GM21825 (cell line): ENCODE data around the gene GCN1.
"Not testable (repeated sequence)": the region's sequence is repeated elsewhere in the genome, so short reads cannot be mapped to it uniquely, and the experiment has no call there.

Experiments
- ATAC-seq: cut with Tn5 transposase; IDR thresholded peaks from one replicate; pipeline ENCODE4 v1.9.1; 2021; ENCODE audit warnings: mild to moderate bottlenecking, moderate library complexity; ENCODE audit not compliant: unreplicated experiment

GCN1 gene

DNA sequence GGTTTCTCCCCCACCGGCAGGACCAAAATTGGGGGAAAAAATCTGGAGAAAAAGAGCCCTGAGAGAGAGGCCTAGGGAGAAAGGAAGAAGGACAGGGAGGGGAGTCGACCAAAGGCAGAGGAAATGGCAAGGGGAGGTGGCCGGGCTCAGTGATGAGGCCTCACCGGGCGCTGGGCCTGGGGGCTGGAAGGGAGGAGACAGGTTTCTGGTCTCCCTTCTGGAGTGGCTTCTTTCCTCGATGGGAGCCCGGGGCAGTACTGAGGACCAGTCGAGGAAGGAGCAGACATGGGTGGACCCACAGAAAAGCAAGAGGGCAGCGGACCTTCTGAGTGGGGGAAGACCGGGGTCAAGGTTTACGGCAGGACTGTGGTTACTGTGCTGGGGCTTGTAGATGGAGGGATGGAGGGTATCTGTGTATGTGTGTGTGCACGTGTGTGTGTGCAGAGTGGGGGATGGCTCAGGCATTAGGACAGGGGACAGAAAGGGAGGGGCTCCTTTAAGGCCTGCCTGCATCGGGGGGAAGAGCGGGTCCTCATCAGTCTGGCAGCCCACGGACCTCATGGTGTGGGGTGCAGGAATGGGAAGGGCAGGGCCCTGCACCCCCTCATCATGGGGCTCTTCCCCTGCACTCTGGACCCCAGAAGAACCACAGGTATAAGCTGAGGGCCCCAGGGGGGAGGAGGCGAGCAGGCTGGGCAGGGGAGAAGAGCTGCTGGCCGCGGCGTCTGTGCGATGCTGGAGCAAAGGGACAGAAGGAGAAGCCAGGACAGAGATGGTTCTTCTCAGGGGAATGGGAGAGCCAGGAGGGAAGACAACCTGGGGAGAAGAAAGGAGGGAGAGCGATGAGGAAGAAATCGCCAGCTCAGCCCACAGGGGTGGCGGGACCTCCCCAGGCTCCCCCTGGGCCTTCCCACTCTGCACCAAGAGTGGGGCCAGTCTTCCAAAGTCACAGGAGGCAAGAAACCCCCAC, 21.5 kb upstream of the GCN1 start:
- ATAC-seq, result no peak

DNA sequence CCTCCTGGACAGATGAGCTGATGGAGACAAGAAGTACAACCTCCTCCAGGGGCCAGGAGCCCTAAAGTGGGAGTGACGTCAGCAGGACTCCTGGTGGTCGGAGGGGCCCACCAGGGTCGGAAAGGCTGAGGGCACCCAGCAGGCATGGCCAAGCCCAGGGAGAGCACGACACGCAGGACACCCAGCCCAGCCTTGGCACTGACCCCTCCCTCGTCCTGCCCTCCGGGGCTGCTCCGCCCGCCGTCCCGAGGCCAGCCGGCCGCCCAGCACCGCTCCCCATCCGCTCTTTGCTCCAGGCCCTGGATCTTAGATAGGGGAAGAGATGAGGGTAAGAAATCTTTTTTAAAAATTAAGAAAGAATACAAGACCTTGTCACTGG, 20.8 kb upstream of the GCN1 start:
- ATAC-seq, result no peak

DNA sequence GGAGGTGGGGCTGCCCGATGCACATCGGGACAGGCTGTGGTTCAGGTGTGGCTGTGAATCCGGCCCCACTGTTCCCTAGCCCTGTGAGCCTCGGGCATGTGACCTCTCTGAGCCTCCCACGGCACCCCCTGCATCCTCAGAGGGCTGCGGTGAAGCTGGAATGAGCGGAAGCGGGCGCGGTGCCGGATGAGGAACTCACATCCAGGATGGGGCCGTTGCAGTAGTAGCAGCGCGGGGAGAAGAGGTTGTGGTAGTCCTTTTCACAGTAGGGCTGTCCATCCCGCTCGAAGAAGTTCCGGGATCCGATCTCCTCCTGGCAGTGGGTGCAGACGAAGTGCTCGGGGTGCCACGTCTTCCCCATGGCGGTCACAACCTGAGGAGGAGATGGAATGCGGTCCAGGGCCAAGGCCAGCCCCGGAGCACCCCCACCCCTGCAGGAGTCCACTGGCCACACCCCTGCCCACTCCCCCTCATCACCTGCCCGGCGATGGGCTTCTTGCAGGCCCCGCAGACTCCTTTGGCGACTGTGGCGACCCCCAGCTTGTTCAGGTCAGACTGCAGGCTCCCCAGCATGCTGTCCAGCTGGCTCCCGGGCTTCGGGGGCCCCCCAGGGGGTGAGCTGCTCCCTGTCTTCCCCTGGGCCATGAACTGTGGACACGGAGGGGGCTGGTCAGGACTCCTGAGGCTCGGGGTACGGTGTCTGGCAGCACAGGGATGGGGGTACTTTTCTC, 20.3 kb upstream of the GCN1 start:
- no peak for ATAC-seq

- no peak for ATAC-seq
Observed at GRCh38 chr12:120213758-120214157, 19.2 kb upstream of the GCN1 start.

DNA sequence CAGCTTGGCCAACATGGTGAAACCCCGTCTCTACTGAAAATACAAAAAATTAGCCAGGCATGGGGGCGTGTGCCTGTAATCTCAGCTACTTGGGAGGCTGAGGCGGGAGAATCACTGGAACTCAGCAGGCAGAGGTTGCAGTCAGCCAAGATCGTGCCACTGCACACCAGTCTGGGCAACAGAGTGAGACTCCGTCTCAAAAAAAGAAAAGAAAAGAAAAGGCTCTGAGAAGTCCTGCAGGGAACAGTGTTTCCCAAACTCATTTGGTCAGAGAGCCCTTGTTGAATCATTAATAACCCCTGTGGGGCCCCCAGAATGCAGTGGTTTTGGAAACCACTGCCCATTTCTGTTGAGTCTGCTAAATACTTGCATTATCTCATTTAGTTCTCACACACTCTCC, 18.7 kb upstream of the GCN1 start:
- ATAC-seq, result not testable (repeated sequence)

DNA sequence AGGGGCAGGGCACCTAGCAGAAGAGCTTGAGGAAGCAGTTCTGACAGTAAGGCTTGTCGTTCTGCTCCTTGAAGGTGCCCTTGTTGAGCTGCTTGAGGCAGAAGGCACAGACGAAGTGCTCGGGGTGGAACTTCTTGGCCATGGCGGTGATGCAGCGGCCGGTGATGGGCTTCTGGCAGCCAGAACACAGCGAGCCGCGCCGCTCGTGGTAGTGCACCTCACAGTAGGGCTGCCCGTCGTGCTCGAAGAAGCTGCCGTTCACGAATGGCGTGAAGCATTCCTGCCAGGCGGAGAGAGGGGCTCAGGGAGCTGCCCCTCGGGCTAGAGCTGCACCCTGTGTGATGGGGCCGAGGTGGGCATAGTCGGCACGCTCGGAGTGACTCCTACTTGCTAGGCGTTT, 17.8 kb upstream of the GCN1 start:
- ATAC-seq, result no peak

DNA sequence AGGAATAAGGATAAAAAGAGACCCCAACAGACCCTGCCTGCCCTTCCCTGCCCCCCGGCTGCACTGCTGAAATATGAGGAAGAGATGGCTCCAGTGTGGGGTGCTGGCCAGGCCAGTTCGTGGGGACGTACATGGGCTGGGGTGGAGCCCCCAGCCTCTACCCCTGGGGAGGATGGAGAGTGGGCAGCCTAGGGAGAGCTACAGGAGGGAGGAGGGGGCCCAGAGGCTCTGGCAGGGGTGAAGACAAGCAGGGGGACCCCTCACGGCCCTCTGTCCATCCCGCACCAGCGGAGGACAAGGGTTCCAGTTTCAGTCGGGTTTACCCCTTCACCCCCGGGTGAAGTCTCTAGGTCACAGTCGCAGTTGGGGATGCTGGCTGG, 17.4 kb upstream of the GCN1 start:
- ATAC-seq, result no peak

- ATAC-seq, result no peak
Observed at GRCh38 chr12:120211243-120211903, 16.9 kb upstream of the GCN1 start.

DNA sequence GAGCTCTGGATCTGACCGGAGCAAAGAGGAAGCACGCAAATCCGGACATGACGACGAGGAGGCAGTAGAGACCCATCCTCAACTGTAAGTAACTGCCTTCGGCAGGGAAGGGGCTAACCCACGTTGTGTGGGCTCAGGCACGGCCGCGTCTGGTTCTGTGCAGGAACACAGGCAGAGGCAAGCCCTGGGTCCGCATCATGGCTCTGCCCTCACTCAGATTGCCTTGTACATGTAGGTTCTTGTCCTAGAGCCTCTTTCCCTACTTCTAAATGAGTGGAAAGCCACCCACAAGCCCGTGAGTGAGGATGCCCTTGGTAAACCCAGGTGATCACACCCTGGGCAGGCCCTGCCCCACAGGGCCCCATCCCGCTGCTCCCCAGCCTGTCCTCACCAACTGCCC, 15.3 kb upstream of the GCN1 start:
- no peak for ATAC-seq

DNA sequence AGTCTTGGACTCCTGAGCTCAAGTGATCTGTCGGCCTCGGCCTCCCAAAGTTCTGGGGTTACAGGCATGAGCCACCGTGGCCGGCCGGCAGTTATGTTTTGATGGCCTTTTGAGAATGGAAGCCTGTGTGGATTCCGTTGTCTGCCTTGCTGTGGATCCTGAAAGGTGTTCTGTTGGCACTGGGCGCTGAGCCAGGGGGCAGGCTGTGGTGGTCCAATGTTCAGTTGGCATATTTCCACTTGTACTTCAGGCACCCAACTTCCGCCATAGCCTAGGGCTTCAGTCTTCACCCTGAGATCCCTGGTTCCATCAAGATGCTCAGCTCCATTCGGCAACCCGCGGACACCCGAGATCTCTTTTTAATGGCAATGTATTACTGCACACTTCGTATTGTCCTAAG, 12.7 kb upstream of the GCN1 start:
- no peak for ATAC-seq

- not testable (repeated sequence) for ATAC-seq
Observed at GRCh38 chr12:120206781-120207180, 12.3 kb upstream of the GCN1 start.

- no peak for ATAC-seq
Observed at GRCh38 chr12:120206228-120206627, 11.7 kb upstream of the GCN1 start.

DNA sequence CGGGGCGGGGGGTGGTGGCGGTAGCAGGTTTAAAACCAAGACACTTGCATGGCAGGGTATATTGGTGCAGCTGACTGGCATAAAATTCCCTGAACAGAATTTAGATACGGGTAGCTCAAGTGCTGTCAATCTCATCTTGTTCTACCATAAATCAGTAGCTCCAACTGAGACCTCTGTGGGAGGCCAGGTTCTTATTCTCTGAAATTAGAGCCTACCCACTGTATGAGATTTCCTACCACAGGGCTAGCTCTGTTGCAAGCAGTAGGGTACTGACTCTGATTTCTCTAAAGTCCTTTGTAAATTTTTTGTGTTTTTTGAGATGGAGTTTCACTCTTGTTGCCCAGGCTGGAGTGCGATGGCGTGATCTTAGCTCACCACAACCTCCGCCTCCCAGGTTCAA, 9.7 kb upstream of the GCN1 start:
- no peak for ATAC-seq

DNA sequence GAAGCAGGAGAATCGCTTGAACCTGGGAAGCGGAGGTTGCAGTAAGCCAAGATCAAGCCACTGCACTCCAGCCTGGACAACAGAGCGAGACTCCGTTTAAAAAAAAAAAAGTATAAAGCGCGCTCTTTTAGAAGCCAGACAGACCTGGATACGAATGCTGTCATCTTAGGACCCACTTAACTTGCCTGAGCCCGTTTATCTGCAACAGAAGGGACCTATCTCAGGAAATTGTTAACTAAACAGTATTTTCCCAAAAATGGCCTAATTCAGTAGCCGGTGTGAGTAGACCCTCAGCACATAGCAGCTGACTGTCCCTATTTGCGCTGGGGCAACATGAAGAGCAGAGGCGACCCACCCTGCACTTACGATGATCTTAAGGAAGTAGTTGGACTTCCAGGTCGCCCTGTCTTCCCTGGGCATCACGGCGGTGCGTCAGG, 5.9 kb upstream of the GCN1 start:
- no peak for ATAC-seq

DNA sequence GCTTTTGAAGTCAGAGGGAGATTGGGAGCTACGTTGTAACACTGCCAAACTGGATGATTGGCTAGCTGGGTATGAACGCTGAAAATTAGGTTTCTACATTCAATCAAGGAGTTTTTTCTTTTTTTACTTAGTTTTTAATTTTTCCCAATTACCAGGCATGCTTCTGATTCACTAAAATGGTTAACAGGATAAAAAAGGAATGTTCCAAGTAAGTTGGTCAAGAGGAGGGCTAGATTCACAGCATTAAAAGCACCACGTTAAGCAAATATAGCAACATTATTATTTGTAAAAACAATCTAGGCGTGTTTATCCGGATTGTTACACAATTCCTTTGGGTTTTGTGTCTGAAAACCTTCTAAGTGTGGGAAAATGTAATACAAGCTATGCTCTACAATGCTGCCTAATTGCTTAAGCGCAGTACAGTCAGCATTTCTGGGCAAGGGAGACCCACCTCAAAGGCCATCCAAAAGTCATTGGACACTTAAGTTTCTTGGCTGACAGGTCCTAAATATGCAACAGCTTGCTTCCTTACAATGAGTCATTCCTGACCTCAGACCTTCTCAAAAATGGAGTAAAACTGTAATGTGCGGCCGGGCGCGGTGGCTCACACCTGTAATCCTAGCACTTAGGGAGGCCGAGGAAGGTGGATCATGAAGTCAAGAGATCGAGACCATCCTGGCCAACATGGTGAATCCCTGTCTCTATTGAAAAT, 5.2 kb upstream of the GCN1 start:
- no peak for ATAC-seq

DNA sequence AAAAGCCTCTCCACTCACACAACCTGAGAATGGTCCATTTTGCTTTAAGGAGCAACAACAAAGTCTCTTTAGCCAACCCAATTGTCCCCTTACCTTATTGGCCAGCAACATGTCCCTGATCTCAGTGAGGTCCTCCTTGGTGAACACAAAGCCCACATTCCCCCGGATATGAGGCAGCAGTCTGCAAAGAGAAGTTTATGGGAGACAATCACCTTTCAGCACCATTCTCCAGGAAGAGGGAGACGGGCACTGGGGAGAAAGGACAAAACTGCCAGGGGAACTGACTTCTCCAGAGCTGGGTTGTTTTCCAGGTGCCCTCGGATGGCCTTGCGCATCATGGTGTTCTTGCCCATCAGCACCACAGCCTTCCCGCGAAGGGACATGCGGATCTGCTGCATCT, 4.5 kb upstream of the GCN1 start:
- no peak for ATAC-seq

DNA sequence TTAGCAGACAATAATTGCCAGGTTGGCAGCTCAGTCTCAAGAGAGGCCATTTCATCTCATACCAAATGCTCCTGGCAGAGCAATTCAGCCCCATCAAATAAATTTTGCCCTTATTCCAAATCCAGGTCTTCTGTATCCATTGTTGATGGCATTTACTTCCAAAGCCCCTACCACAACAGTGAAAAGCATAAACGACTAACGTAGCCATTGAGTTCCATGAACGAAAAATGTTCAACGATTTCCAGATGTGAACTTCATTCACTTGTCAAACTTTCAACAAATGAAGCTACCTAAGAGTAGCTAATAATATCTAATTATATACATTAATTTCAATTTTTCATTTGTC, 3.0 kb upstream of the GCN1 start:
- no peak for ATAC-seq

GRCh38 chr12:120196817-120197541, 2.5 kb upstream of the GCN1 start:
- ATAC-seq, result not testable (repeated sequence)

DNA sequence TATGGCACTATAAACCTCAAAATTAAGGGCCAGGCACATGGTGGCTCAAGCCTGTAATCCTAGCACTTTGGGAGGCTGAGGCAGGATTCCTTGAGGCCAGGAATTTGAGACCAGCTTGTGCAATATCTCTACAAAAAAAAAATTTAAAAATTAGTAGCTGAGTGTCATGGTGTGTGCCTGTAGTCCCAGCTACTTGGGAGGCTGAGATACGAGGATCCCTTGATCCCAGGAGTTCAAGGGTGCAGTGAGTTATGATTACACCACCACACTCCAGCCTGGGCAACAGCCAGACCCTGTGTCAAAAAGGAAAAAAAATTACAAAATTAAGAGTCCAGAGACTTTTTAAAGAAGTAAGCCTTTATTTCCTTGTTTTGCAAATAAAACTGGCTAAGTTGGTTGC, 1.8 kb upstream of the GCN1 start:
- no peak for ATAC-seq

GRCh38 chr12:120194226-120194533, 335 bp downstream of the GCN1 start:
- ATAC-seq, result no peak

- ATAC-seq, result not testable (repeated sequence)
Observed at GRCh38 chr12:120193286-120193685, 1.2 kb downstream of the GCN1 start.
